Hepatocyte (in vitro differentiated cells): ENCODE results near the gene CHSY3. TPM values are rescaled to one million over a fixed set of nuclear protein-coding genes. Genes with fewer than 3 reads are reported as not detected.

Experiments used
- DNase-seq: peaks from one replicate; pipeline ENCODE4 v3.0.0-alpha.2; 2016; ENCODE audit warnings: low spot score
- H2AFZ ChIP-seq: fragments of 200-600 bp; sonication (generic); 2 replicates; pipeline ENCODE4 v1.6.0; 2016; ENCODE audit warnings: antibody characterized with exemption, mild to moderate bottlenecking
- H3K27ac ChIP-seq: fragments of 200-600 bp; sonication (generic); 2 replicates; pipeline ENCODE4 v1.5.1; 2016; ENCODE audit warnings: mild to moderate bottlenecking
- H3K27me3 ChIP-seq: fragments of 200-600 bp; sonication (generic); 2 replicates; pipeline ENCODE4 v1.6.1; 2016
- H3K36me3 ChIP-seq: fragments of 200-600 bp; sonication (generic); replicated peaks from 2 replicates; pipeline ENCODE4 v1.5.1; 2016; ENCODE audit warnings: low read depth; ENCODE audit not compliant: insufficient read depth
- H3K4me1 ChIP-seq: fragments of 200-600 bp; sonication (generic); 2 replicates; pipeline ENCODE4 v1.5.1; 2016; ENCODE audit warnings: mild to moderate bottlenecking, moderate library complexity; ENCODE audit not compliant: insufficient read depth
- H3K4me2 ChIP-seq: fragments of 200-600 bp; sonication (generic); 2 replicates; pipeline ENCODE4 v1.6.0; 2016
- H3K4me3 ChIP-seq: fragments of 200-600 bp; sonication (generic); 2 replicates; pipeline ENCODE4 v1.5.1; 2016; ENCODE audit warnings: mild to moderate bottlenecking
- H3K79me2 ChIP-seq: fragments of 200-600 bp; sonication (generic); 2 replicates; pipeline ENCODE4 v1.6.0; 2017; ENCODE audit warnings: mild to moderate bottlenecking
- H3K9me2 ChIP-seq: fragments of 200-600 bp; sonication (generic); replicated peaks from 2 replicates; pipeline ENCODE4 v1.6.0; 2017; ENCODE audit warnings: mild to moderate bottlenecking; ENCODE audit not compliant: insufficient read depth
- H3K9me3 ChIP-seq: fragments of 200-600 bp; sonication (generic); 2 replicates; pipeline ENCODE4 v1.5.1; 2016; ENCODE audit warnings: low read depth, mild to moderate bottlenecking
- H4K20me1 ChIP-seq: fragments of 200-600 bp; sonication (generic); 2 replicates; pipeline ENCODE4 v1.6.0; 2016; ENCODE audit warnings: mild to moderate bottlenecking; ENCODE audit not compliant: insufficient read depth, poor library complexity, severe bottlenecking
- EZH2 ChIP-seq: fragments of 200-600 bp; sonication (generic); IDR thresholded peaks from 2 replicates; pipeline ENCODE4 v1.6.1; 2016; ENCODE audit warnings: antibody characterized with exemption, mild to moderate bottlenecking, borderline replicate concordance
- EZH2phosphoT487 ChIP-seq: fragments of 200-600 bp; sonication (generic); IDR thresholded peaks from one replicate; pipeline ENCODE4 v1.6.1; 2018; ENCODE audit warnings: antibody characterized with exemption, mild to moderate bottlenecking, low read depth, moderate library complexity; ENCODE audit not compliant: unreplicated experiment, severe bottlenecking
- WGBS: methylation state at CpG from one replicate; pipeline ENCODE4 v1.1.6; 2016; ENCODE audit warnings: low lambda C conversion rate; ENCODE audit errors: missing lambda C conversion rate; 5-methylcytosine and 5-hydroxymethylcytosine counted together
- polyA plus RNA-seq: library from polyadenylated mRNA; unstranded; fragments of >200 nt; fragmentation: Nextera tagmentation; extraction: Ambion mirVana; gene quantifications from 2 replicates; pipeline ENCODE4 v1.2.1, GENCODE V29; 2016
- total RNA-seq: library from RNA; depleted of rRNA; stranded (reverse); fragments of >200 nt; gene quantifications from 2 replicates; pipeline ENCODE4 v1.2.3, GENCODE V29; 2014
- TF ChIP-seq, protein P1 (sequence below): fragments of 200-600 bp; sonication (generic); IDR thresholded peaks from 2 replicates; pipeline ENCODE4 v1.5.1; 2016; ENCODE audit warnings: antibody characterized with exemption, mild to moderate bottlenecking; ENCODE audit not compliant: poor library complexity

Gene CHSY3
- total and polyA plus RNA-seq, 2 experiments from 2014 or later, result 16.0 to 22.4 TPM

GRCh38 chr5:130164966-130165365 is 260.7 kb downstream of the CHSY3 start:
- H3K9me2 ChIP-seq, result no peaks in the 10 kb centered on the region
- H3K27me3 ChIP-seq, result no peaks in the 10 kb centered on the region
- H4K20me1 ChIP-seq, result no peaks in the 10 kb centered on the region
- H3K9me3 ChIP-seq, result no peaks in the 10 kb centered on the region
- H2AFZ ChIP-seq, result no peak overlapping the region
- 89% methylated on average over 3 of the region's 3 CpGs for WGBS
- H3K4me3 ChIP-seq, result no peak overlapping the region
- TF ChIP-seq EZH2phosphoT487 (no peak), EZH2 (no peak)
- TF ChIP-seq, protein P1, sequence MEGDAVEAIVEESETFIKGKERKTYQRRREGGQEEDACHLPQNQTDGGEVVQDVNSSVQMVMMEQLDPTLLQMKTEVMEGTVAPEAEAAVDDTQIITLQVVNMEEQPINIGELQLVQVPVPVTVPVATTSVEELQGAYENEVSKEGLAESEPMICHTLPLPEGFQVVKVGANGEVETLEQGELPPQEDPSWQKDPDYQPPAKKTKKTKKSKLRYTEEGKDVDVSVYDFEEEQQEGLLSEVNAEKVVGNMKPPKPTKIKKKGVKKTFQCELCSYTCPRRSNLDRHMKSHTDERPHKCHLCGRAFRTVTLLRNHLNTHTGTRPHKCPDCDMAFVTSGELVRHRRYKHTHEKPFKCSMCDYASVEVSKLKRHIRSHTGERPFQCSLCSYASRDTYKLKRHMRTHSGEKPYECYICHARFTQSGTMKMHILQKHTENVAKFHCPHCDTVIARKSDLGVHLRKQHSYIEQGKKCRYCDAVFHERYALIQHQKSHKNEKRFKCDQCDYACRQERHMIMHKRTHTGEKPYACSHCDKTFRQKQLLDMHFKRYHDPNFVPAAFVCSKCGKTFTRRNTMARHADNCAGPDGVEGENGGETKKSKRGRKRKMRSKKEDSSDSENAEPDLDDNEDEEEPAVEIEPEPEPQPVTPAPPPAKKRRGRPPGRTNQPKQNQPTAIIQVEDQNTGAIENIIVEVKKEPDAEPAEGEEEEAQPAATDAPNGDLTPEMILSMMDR, result no peak
- H3K27ac ChIP-seq, result no peak overlapping the region
- H3K4me2 ChIP-seq, result no peak overlapping the region
- peaks cover 13% of the 10 kb centered on the region for H3K4me1 ChIP-seq
- no peak for DNase-seq
- no peaks in the 10 kb centered on the region for H3K36me3 ChIP-seq
- no peaks in the 10 kb centered on the region for H3K79me2 ChIP-seq

- H3K27ac ChIP-seq, result peak overlapping the region; percentile 35
- H3K4me3 ChIP-seq, result no peak overlapping the region
- TF ChIP-seq EZH2phosphoT487, result no peak
- H3K36me3 ChIP-seq, result no peaks in the 10 kb centered on the region
- H3K4me1 ChIP-seq, result peaks cover 13% of the 10 kb centered on the region
- no peaks in the 10 kb centered on the region for H3K27me3 ChIP-seq
- DNase-seq, result no peak
- peak overlapping the region; percentile 24 for H2AFZ ChIP-seq
- no peaks in the 10 kb centered on the region for H4K20me1 ChIP-seq
- H3K9me3 ChIP-seq, result no peaks in the 10 kb centered on the region
- H3K9me2 ChIP-seq, result no peaks in the 10 kb centered on the region
- 7% methylated on average over 1 of the region's 1 CpG for WGBS
- peak overlapping the region; percentile 24 for H3K4me2 ChIP-seq
- H3K79me2 ChIP-seq, result no peaks in the 10 kb centered on the region
Measured at GRCh38 chr5:130166839-130167490, 262.7 kb downstream of the CHSY3 start.

DNA sequence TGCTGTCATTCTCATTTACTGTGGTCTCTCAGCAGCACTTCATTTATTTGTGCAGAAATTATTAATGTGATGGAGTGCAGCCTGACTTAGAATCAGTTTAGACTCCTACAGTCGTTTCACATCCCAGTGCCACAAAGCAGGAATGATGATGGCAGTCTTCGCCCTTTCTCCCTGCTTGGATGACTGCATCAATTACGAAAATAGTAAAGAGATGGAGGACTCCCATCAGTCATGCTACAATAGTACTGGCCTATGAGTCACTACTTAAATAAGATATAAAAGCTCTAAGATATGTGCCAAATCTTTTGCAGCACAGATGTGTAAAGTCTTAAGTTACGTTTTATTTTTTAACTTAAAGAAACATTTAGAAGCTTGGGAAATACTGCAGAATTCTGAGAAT is 263.9 kb downstream of the CHSY3 start:
- TF ChIP-seq EZH2phosphoT487 (no peak), EZH2 (no peak)
- TF ChIP-seq, protein P1, result no peak
- no peak overlapping the region for H2AFZ ChIP-seq

DNA sequence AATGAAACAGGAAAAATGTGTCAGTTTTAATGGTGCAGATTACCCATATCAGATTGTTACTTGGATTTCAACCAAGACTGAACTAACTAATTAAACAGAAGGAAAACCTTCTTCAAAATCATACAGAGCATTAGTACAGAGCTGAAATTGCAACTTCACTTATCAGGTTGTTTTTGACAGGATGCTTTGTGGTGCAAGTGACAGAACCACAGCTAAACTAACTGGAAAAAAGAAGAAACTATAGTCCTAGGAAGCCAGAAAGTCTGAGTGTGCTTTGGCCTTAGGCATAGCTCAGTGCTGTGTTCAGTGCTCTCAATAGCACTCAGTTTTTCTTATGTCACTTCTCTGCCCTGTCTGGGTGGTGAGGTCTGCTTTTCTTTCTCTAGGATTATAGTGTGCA is 267.4 kb downstream of the CHSY3 start:
- Histone ChIP-seq H3K9me2 (no peaks in the 10 kb centered on the region), H3K27ac (no peak overlapping the region)
- TF ChIP-seq, protein P1, result no peak
- TF ChIP-seq EZH2phosphoT487 (no peak), EZH2 (no peak)

More for the DNA sequence above, 263.9 kb downstream of the CHSY3 start:
- H3K27me3 ChIP-seq, result no peaks in the 10 kb centered on the region
- no peak for DNase-seq
- H3K9me2 ChIP-seq, result no peaks in the 10 kb centered on the region
- WGBS, result 67% methylated on average over 4 of the region's 4 CpGs
- no peak overlapping the region for H3K27ac ChIP-seq
- H3K4me3 ChIP-seq, result no peak overlapping the region
- no peaks in the 10 kb centered on the region for H4K20me1 ChIP-seq
- H3K4me2 ChIP-seq, result no peak overlapping the region
- H3K79me2 ChIP-seq, result no peaks in the 10 kb centered on the region
- H3K4me1 ChIP-seq, result peaks cover 13% of the 10 kb centered on the region
- no peaks in the 10 kb centered on the region for H3K9me3 ChIP-seq
- H3K36me3 ChIP-seq, result no peaks in the 10 kb centered on the region

More for the DNA sequence above, 267.4 kb downstream of the CHSY3 start:
- H3K4me2 ChIP-seq, result no peak overlapping the region
- no peak for DNase-seq
- no peak overlapping the region for H3K4me3 ChIP-seq
- H3K79me2 ChIP-seq, result no peaks in the 10 kb centered on the region
- no peaks in the 10 kb centered on the region for H3K27me3 ChIP-seq
- H3K36me3 ChIP-seq, result no peaks in the 10 kb centered on the region
- no peaks in the 10 kb centered on the region for H3K9me3 ChIP-seq
- no peaks in the 10 kb centered on the region for H4K20me1 ChIP-seq
- peaks cover 13% of the 10 kb centered on the region for H3K4me1 ChIP-seq
- no peak overlapping the region for H2AFZ ChIP-seq
